DMS53 (cell line): Measurements from ENCODE around the gene CCDC136.

ENCODE experiments used
- DNase-seq: peaks from one replicate; lab custom pipeline; 2025; lab: John Stamatoyannopoulos, UW

The CCDC136 gene

DNA sequence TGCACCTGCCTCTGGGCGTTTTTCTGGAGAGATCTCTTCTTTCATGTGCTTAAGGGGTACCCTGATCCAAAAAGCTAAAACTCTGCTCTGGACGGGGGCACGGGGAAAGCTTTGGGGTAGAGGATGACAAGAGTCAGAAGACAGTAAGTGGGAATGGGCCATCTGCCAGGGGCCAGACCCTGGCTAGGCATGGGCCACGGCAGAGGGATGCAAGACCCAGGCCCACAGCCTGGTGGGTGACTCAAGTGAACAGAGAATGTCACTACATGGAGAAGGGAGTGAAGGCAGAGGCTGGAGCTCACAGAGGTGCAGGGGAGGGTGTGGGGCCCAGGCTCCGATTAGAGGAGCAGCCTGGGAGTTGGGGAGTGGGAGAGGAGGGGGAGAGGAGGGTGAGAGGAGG is 53.7 kb downstream of the CCDC136 start:
- no peak for DNase-seq

DNA sequence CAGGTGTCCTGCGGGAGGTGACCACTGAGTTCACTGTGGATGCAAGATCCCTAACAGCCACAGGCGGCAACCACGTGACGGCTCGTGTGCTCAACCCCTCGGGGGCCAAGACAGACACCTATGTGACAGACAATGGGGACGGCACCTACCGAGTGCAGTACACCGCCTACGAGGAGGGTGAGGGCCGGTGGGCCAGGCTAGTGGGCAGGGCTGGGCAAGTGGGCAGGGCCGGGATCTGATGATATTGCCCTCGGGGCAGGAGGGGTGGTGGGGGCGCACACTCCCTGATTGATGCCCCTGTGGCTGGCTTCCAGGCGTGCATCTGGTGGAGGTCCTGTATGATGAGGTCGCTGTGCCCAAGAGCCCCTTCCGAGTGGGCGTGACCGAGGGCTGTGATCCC is 54.2 kb downstream of the CCDC136 start:
- DNase-seq, result no peak

DNA sequence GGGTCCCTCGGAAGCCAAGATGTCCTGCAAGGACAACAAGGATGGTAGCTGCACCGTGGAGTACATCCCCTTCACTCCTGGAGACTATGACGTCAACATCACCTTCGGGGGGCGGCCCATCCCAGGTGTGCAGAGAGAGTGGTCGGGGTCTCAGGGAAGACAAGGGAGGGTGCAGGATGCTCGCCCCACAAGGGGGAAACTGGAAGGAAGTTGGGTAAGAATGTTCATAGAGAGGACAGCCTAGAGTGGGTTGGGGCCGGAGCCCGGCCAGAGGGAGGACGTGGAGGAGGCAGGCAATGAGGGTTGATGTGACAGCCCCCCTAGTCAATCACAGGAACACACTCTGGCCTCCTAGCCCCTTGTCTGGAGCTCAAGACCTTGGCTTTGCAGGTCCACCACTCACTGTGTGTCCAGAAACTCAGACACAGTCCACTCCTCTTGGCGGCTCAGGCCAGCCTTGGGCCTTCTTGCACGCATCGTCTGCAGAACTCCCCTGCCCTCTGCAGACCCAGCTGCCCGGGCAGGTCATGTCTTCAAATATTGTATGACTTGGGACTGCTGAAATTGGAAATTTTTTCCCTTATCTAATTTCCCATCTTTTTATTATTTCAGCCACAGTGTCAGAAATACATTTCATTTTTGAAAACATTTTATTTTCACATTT is 55.1 kb downstream of the CCDC136 start:
- DNase-seq, result no peak

DNA sequence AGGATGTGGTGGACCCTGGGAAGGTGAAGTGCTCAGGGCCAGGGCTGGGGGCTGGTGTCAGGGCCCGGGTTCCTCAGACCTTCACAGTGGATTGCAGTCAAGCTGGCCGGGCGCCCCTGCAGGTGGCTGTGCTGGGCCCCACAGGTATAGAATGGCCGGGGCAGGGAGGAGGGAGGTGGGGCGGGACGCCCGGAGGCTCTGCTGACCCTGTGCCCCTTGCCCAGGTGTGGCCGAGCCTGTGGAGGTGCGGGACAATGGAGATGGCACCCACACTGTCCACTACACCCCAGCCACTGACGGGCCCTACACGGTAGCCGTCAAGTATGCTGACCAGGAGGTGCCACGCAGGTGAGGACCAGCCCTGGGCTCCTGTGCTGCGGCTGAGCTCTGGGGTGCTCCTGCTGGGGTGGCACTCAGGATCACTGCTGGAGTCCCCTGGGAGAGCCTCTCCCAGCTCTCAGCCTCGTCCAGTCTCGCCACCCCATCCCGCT is 56.0 kb downstream of the CCDC136 start:
- DNase-seq, result no peak

DNA sequence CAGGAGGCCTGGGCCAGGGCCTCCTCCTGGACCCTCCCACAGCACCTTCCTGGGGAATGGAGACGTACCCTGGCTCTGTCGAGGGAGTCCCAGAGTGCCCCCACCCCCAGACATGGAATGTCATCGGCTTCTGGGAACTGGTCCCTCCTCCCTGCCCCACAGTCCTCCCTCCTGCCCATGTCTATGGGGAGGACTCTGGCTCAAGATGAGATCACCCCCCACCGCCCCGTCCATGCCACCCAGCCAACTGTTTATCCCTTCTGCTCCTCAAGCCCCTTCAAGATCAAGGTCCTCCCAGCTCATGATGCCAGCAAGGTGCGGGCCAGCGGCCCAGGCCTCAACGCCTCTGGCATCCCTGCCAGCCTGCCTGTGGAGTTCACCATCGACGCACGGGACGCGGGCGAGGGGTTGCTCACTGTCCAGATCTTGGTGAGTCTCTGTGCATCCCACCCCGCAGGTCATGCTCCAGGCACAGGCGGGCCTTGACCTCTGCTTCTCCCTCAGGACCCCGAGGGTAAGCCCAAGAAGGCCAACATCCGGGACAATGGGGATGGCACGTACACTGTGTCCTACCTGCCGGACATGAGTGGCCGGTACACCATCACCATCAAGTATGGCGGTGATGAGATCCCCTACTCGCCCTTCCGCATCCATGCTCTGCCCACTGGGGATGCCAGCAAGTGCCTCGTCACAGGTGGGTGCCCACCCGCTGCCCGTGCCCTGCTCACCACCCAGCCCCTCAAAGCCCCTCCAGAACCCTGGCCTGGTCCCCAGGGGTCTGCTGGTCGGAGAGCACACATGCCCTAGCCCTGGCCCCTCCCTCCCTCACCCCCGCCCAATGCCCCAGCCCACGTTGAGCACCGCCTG is 56.8 kb downstream of the CCDC136 start:
- DNase-seq, result no peak

DNA sequence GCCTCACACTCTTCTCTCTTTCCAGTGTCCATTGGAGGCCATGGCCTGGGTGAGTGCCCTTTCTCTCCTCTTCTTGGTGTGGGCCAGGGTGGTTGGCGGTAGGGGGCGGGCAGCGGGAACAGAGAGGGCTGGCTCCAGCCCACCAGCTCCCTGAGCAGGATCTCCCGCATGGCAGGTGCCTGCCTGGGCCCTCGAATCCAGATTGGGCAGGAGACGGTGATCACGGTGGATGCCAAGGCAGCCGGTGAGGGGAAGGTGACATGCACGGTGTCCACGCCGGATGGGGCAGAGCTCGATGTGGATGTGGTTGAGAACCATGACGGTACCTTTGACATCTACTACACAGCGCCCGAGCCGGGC is 57.4 kb downstream of the CCDC136 start:
- DNase-seq, result no peak

DNA sequence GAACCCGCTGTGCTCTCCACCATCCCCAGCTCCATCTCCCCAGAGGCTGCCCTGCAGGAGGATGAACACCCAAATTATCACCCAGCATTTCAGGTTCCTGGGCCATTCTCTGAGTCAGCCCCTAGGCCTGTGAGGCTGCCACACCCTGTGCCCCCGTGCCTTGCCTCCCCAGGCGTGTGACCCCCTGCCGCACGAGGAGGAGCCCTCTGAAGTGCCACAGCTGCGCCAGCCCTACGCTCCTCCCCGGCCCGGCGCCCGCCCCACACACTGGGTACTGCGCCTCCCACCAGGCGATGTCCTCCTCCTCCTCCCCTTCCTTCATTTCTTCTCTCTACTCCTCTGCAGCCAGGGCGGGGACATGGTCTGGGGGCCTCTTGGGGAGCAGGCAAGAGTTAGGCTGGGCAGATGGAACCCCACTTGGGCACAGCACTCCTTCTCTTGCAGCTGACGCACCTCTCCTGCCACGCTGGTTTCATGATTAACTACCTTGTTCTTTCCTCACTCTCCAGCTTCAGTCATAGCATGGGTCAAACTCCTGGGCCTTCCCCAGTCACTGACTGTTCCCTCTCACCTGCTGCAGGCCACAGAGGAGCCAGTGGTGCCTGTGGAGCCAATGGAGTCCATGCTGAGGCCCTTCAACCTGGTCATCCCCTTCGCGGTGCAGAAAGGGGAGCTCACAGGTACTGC is 58.2 kb downstream of the CCDC136 start:
- DNase-seq, result no peak

DNA sequence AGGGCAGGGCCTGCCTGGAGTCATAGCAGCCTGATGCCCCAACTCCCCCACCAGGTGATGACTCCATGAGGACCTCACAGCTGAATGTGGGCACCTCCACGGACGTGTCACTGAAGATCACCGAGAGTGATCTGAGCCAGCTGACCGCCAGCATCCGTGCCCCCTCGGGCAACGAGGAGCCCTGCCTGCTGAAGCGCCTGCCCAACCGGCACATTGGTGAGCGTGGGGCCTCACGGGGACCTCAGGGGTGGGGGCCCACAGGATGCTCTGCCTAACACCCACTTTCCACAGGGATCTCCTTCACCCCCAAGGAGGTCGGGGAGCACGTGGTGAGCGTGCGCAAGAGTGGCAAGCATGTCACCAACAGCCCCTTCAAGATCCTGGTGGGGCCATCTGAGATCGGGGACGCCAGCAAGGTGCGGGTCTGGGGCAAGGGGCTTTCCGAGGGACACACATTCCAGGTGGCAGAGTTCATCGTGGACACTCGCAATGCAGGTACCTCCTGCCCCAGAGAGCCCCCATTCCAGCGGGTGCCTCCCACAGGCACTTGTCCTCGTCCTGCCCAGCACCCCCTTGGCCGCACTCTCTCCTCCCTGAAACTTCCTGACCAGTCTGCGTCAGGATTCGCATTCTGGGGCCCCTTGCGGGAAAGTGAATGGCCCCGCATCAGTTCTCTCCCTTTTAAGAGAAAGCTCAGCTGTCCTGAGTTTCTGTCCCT is 60.9 kb downstream of the CCDC136 start:
- DNase-seq, result no peak

DNA sequence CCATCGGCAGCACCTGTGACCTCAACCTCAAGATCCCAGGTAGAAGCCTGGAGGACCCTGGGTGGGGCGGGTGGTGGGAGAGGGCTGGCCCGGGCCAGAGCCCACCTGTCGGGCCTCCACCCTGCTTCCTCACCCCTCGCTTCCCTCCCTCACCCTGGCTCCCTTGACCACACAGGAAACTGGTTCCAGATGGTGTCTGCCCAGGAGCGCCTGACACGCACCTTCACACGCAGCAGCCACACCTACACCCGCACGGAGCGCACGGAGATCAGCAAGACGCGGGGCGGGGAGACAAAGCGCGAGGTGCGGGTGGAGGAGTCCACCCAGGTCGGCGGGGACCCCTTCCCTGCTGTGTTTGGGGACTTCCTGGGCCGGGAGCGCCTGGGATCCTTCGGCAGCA is 62.0 kb downstream of the CCDC136 start:
- no peak for DNase-seq

DNA sequence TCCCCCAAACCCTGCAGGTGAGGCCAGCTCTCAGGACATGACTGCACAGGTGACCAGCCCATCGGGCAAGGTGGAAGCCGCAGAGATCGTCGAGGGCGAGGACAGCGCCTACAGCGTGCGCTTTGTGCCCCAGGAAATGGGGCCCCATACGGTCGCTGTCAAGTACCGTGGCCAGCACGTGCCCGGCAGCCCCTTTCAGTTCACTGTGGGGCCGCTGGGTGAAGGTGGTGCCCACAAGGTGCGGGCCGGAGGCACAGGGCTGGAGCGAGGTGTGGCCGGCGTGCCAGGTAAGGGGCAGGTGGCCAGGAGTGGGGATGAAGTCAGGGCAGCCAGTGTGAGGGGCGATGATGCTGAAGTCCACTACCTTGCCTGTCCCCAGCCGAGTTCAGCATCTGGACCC is 62.6 kb downstream of the CCDC136 start:
- DNase-seq, result no peak

DNA sequence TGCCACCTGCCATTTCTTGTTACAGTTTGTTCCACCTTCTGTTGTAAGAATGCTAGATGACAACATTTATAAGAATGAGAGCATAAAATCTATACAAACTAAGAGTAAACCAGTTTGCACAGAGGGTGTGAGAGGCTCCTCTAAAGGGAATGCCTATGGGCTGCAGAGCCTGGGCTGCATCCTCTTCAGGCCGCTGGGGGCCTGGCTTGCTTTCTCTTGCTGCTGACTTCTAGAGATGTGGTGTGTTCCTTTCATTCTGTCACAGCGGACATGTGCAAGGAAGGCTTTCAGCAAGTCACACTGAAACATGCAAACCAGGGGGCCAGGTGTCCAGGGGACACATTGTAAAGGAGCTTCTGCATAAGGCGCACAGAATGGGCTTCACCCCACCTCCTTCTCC is 63.8 kb downstream of the CCDC136 start:
- no peak for DNase-seq

DNA sequence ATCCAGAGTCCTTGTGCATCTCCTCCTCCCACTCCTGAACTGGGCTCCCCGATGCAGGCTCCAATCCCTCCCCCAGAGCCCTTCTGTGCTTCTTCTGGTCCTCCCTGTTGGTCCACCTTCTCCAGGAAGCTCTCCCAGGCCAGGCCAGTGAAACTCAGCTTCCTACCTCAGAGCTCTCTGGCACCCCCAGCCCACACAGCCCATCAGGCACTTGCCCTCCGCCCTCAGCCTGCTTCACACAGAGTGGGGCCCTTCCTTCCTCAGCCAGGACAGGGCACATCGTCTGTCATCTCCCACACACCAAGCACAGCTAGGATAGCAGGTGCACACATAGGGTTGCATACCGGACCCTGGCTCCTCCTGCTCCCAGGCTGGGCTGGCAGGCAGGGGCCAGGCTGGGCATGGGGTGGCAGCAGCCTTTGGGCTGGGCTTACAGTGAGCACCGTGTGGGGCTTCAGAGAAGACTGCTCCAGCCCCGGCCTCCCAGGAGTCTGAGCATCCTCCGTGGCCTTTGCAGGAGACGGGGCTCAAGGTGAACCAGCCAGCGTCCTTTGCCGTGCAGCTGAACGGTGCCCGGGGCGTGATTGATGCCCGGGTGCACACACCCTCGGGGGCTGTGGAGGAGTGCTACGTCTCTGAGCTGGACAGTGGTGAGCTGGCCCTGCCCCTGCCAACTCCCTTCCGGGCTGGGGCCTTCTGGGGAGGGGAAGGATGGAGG is 64.4 kb downstream of the CCDC136 start:
- no peak for DNase-seq

DNA sequence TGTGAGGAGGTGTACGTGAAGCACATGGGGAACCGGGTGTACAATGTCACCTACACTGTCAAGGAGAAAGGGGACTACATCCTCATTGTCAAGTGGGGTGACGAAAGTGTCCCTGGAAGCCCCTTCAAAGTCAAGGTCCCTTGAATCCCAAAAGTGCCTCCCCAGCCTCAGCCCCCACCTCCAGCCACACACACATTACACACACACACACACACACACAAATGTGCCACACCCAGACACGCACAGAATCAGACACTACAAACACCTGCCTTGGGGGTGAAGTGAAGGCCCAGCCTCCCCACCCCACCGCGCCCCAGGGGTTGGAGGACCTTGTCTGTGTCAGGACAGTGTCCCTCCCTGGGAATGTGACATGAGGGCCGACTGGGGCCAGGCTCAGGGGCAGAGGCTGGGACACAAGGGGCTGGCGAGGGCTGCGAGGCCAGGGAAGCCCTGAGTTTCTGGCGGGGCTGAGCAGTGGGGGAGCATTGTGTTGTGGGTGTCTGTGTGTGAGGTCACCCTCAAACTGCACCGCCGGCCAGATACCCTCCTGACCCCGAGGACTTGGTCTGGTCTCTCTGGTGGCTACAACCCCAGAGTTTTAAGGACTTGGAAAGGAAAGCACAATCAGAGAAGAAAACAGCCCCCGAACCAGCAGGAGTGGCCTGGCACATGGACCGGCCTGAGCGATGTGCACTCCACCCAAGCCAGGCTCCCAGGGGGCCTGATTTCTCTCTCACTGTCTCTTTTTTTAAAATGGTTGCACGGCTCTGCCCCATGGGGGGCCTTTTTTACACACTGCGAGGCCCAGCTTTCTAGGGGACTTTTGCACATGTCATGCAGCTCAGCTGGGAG is 66.8 kb downstream of the CCDC136 start:
- no peak for DNase-seq

DNA sequence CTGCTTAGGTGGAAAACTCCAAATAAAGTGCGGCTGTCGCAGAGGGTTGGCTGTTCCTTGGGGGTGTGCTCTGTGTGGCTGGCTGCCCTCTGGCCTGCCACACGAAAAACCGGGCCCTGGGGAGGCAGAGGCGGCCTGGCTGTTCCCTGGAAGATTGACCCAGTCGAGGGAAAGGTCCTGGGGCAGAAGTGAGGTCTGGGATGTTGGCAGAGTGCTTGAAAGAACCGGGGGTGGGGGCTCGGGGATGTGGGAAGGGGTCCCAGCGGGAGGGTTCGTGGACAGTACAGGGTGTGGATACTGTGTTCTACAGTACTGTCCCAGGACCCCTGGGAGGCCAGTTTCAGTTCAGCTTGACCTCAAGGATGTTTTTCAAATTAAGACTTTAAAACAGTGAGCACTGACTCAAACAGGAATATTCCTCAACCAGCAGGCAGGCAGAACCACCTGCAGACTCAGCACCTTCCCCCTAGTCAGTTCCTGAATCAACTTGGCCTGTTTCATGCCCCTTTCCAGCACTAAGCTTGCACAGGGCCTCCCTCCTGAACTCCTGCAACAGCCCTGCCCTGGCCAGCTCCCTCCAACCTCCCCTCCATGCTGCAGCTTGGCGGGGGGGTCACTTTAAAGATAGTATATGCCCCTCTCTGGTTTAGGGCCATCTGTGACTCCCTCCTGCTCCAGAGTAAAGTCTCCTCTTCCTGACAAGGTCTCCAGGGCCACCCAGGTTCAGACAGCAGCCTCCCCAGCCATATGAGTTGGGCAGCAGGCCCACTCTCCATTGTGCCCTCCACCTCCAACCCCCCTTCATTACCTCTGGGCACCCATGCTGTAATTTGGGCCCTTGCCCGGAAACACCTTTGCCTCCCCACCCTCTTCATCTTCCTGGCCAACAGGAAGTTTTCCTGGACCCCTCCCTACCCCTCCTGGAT is 67.7 kb downstream of the CCDC136 start:
- DNase-seq, result no peak

DNA sequence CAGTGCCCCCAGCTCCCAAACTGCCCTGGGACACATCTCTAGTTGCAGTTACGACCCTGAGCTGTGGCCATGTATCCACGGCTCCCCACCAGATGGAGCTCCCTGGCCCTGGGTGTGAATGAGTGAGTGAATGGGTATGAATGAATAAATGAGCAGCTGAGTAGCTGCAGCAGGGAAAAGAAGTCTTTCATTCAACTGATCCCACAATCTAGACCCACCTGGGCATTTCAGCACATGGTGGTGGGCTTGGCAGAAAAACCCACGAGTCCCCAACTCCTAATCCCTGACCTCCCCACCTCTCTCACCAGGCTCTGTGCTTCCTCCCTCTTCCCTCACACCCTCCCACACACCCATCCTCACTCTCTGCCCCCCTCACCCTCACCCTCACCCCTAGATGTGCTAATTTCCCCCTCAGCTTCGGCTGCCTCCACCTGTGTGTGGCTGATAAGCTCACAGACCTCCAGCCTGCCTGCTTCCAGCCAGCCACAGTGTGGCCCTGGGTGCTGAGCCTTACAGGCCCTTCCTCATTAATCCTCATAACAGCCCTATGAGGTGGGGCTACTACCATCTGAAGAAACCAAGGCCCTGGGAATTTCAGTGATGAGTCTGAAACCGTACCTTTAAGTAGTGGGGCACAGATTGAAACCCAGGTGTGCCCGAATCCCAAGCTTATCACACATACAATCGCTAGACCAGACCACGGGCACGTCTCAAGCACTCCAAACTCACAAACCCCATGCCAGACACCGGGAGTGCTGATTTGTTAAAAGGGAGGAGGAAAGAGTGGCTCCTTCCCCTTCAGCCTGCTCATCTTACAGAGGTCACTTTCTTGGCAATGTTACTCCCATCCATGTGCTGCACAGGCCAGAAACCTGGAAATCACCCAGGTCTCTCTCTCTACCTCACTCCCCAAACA is 68.6 kb downstream of the CCDC136 start:
- DNase-seq, result peak; percentile 25

DNA sequence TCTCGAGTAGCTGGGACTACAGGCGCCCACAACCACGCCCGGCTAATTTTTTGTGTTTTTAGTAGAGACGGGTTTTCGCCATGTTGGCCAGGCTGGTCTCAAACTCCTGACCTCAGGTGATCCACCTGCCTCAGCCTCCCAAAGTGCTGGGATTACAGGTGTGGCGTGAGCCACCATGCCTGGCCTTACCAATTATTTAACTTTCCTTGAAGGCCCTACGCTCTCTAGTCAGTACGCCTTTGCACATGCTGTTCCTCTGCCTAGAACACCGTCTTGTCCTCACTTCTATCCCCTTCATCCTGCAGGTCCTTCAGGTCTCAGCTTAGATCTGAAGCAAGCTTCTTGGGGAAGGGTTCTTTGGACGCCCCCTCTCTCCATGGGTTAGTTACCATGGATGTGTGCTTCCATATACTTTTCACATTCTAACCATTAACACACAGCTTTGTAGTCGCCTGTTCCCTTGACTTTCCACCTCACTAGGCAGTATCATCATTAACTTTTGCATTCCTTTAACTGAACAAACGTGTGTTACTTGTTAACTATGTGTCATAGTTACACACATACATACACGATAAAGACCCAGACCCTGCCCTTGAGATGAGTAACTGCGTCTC is 70.3 kb downstream of the CCDC136 start:
- no peak for DNase-seq

DNA sequence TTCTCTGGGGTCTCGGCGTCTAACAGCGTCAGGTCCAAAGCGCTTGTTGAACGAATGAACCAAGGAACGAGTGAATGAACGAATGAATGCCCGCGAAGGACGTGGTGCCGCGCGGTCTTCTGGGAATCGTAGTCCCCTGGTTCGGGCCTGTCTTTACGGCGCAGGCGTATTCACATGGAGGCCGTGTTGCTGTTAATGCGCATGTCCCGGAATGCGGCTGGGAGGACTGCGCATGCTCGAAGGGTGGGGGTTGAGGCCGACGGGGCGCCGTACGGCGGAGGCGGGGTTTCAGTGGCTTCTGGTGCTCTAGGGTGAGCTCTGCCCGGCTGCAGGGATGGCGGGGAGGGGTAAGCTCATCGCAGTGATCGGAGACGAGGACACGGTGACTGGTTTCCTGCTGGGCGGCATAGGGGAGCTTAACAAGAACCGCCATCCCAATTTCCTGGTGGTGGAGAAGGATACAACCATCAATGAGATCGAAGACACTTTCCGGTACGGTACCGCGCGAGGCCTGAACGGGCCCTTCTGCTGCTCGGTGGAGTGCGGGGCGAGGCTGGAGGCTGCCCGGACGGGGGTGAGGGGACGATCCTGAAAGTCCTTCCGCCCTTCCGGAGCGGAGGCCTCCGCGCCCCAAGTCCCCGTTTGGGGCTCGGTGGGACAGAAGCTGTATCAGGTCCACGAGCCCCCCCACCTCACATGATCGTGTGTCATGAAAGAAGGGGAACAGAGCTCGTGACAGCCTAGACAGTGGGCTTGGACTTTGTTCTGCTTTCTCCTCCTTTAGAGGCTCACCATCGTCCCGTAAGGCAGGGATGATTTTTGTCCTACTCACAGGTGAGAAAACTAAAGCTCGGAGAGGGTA is 71.0 kb downstream of the CCDC136 start, which contains the start of gene ATP6V1F:
TSS of gene ATP6V1F (plus strand) at position 286 of the 862 bp plus-strand sequence. CDS start at position 335, 49 bp downstream.
- peak; percentile 99 for DNase-seq
